DMS53 treated with DMSO at 0.1 percent for 48 hours (cell line): Measurements from ENCODE around the gene SIK3.

Source experiments
- DNase-seq: peaks from one replicate; lab custom pipeline; 2025; ENCODE audit not compliant: unreplicated experiment; lab: John Stamatoyannopoulos, UW

SIK3 gene

DNA sequence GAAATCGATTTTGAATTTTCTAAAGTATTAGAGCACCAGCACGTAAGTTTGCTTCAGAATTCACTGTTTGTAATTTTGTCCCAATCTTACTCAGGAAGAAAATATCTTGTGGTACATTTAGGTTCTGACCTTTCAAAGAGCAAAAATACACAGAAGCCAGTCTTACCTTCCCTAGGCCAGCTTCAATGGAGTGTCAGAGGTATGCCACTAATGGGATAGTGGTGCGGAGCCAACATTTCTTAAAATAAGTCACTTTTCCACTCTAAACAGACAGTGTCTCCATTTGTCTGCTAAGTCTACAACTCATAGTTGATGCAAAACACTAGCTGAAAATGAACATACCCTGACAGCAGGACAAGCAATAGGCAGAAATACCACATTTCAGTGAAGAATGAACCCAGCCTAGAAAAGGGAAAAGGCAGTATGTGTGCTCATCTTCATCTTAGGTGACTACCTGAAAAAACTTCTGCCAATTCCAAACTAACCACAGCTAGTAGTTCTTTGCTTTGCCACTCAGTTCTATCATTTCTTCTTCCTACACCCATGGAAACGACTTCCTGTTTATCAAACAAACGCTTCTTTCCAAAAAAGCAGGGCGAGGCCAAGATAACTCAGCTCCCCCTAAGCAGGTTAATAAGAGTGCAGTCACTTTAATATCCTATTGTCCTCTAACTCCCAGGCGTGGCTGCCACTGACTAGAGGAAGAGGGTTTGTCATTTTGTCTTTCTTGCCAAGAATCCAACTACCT, 166.8 kb downstream of the SIK3 start:
- no peak for DNase-seq

DNA sequence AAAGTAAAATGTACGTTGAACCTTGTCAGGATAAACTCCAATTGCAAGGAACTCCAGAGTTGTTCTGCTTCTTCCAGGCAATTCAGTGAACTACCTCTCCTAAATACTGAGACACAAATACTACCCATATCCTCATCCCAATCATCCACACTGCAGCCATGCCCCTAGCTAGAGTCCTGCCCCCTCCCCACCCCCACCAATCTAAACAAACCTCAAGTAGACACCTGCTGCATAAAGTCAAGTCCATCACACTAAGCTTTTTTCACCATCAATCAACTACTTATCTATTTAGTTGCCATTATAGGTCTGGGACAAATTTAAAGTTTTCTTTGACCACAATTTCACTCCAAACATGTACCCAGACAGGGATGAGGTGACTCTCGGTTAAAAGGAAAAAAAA, 167.6 kb downstream of the SIK3 start:
- no peak for DNase-seq

DNA sequence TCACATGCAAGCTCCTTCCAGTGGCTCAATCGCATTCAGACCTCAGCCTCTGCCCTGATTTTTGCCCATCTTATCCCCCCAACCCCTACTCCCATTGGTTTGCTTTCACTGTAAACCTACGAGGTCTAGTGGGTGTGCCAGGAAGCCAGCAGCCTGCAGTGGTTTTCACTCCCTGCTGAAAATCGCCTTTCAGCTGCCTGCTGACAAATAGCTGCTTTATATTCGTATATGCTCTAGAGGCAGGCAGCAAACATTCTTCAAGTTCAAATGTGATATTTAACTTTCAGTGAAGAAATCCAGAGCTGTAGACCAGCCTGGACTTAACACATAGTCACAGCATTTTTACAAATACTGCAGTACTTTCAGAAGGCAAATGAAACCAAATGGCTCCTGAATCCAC, 168.1 kb downstream of the SIK3 start:
- DNase-seq: no peak

GRCh38 chr11:116929414-116930090, 168.7 kb downstream of the SIK3 start:
- no peak for DNase-seq

- no peak for DNase-seq
Measured at GRCh38 chr11:116928845-116929244, 169.4 kb downstream of the SIK3 start.

DNA sequence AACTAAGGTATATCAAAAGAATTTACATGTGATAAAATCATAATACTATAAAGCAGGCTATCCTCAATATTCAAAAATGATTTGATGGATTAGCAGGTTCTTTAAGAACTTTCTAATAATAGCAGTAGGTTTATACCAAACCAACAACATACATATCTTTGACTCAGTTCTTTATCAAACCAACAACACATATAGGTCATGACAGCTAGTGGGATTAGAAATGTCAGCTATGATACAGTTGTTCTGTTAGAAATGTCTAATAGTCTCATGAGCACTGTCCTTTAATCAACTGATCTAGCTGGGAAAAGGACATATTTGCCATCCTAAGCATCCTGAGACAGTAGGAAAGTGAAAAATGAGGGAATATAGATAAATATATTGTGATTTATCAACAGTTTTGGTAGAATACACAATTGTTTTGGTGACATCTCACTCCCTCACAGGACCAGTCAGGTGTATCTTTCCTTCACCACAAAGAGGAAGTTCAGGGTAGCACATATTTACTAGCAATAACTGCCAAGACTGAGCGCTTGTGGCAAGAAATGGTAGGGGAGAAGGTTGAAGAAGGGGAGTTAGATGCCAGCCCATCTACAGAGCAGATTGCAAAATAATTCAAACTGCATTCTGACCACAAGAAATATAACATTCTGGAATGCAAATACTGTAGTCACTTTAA, 170.0 kb downstream of the SIK3 start:
- no peak for DNase-seq

DNA sequence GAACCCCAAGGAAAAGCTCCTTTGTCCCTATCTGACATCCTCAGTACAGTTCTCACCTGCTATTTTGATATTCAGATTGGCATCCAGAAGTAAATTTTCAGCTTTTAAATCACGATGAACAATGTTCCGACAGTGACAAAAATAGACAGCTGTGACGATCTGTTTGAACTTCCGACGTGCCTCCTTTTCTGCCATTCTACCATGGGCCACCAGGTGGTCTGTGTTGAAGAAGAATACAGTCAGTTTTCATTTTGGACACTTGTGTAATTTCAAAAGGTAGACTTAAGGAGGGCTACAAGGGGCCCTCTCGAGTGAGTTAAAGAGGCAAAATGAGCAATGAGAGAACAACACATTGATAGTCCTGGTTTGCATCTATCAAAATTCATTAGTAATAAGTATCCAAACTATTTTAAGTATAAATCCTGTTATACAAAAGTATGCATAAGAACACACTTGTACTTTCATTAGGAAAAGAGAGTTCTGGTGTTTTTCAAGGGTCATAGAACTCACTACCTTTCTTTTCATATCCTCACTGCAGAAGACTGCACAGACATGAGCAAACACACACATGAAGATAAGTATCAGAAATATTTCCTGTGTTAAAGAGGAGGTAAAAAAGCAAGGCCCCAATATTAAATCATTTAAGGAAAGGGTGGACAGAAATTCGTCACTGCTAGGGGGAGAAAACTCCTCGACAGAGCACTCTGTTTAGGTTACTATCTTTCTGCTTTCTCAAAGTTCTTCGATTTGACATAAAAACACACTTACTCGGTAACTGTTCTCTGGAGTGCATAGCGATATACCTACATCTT, 170.9 kb downstream of the SIK3 start:
- DNase-seq: no peak

DNA sequence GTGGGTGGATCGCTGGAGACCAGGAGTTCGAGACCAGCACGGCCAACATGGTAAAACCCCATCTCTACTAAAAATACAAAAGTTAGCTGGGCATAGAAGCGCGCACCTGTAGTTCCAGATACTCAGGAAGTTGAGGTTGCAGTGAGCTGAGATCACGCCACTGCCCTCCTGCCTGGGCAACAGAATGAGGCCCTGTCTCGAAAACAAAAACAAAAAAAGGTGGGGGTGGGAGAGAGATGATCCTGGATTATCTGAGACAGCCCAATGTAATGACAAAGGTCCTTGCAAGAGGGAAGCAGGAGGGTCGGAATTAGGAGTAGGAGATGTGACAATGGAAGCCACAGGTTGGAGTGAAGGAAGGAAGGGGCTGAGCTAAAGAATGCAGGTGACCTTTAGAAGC, 173.2 kb downstream of the SIK3 start:
- DNase-seq: no peak

- no peak for DNase-seq
Measured at GRCh38 chr11:116918925-116919655, 179.1 kb downstream of the SIK3 start.

DNA sequence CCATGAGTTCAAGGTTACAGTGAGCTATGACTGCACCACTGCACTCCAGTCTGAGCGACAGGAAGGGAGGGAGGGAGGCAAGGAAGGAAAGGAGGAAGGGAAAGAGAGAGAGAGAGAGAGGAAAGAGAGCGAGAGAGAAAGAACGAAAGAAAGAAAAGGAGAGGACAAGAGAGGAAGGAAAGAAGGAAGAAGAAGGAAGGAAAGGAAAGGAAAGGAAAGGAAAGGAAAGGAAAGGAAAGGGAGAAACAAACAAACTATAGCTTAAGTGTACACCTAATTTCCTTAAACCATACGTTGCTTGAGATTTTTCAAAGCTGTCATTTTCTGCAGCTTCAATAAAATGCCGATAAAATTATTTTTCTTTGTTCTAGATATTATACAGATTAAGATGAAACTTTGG, 180.6 kb downstream of the SIK3 start:
- no peak for DNase-seq

- DNase-seq: no peak
Measured at GRCh38 chr11:116916886-116917285, 181.3 kb downstream of the SIK3 start.

DNA sequence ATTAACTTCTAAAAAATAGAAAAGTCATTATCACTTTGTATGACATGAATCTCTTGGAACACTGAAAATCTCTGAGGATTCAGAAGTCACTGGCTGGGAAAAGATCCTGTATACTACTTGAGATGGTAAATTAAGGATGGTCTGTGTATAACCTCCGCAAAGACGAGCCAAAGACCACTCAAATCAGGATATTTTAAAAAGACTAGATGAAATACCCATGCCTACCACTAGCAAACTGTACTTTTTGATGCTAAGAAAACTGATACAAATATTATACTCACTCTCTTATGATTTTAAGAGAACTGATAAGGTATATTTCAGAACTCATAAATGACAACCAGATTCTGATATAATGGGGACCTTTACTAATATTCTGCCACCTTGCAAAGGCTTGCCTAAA, 182.2 kb downstream of the SIK3 start:
- DNase-seq: no peak

GRCh38 chr11:116913000-116913399, 185.2 kb downstream of the SIK3 start:
- no peak for DNase-seq

GRCh38 chr11:116911976-116912734, 186.1 kb downstream of the SIK3 start:
- no peak for DNase-seq

DNA sequence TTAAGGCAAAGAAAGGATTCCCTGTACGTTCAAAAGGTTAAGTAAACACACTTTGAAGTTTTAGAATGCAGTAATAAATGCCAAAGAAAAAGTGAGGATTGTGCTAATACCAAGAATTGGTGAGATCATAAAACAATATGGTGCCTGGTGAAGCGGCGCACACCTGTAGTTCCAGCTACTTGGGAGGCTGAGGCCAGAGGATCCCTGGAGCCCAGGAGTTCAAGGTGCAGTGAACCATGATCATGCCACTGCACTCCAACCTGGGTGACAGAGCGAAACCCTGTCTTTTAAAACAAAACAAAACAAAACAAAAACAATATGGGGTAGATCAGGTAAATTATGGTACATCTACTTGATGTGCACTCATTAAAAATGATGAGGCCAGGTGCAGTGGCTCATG, 187.4 kb downstream of the SIK3 start:
- DNase-seq: no peak

DNA sequence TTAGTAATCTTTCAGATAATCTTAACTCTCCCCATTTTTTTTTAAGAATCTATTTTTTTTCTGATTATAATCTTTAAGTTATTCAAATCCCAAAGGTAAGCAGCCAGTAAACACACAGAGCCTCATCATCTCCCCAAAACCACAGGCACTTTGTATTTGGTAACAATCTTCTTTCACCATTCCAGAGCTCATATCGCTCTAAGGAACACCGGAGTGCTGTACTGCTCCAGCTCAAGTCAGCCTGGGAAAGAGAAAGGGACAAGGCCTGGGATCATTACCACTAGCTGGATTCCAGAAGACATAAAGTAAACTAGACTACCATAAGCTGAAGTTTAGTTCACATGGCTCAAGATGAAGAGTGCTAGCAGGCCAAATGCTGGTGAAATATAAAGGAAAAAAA, 187.8 kb downstream of the SIK3 start:
- no peak for DNase-seq

DNA sequence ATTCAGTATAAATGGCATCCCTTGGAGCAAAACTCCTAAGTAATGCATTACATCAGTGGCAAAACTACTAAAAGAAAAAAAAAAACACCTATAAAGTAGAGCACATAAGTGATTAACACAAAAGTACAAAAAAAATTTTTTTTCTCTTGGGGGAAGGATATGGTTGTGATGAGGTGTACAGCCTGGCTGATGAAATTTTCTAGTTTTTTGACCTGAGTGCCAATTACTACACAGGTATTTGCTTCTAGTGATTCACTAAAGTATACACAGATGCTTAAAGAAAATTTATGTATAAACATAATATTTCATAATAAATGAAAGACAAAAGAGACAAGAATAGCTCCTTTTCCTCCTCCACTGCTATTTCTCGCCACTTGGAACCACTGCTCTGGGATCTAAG, 189.0 kb downstream of the SIK3 start:
- no peak for DNase-seq

DNA sequence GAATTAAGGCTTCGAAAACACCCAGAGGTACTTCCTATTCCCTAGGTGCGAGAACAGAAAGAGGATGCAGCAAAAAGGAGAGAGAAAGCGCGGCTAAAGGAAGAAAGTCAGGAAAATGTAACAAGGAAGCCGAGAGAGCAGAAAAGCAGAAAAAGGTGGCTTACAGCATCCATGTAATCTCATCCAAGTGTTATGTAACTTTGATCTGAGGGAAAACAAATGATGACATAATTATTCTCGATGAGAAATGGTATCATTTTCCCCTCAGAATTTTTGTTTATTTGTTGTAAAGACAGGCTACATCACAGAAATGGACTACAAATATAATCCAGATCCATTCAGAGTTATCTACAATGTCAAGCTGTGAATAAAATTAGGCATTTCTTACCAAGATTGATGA, 191.7 kb downstream of the SIK3 start:
- DNase-seq: no peak

- DNase-seq: no peak
Measured at GRCh38 chr11:116903090-116903489, 195.1 kb downstream of the SIK3 start.
